Activated naive CD8-positive, alpha-beta T cell treated with anti-CD3 and anti-CD28 coated beads, Interleukin-2, amount 10 ng/mL, durations not matched to agents 7 days and 5 days (primary cell): Measurements from ENCODE around the gene SLC38A2. TPM values are rescaled to one million over a fixed set of nuclear protein-coding genes. Genes with fewer than 3 reads are reported as not detected.

Experiments used
- ATAC-seq: fragments of 150-1000 bp; cut with Tn5 transposase; one replicate; pipeline ENCODE4 v1.10.0; 2021; ENCODE audit warnings: low read depth, moderate library complexity
- POLR2A ChIA-PET: fragments of 350-600 bp; sonication (Branson Sonifier 250); formaldehyde crosslinking; loops from one replicate; lab custom pipeline; 2021; ENCODE audit warnings: antibody characterized with exemption; lab: Charles Lee
- DNase-seq: peaks from one replicate; pipeline ENCODE4 v3.0.0; 2021
- H3K27ac Mint-ChIP-seq: one replicate; pipeline ENCODE4 v1.8.0; 2022; ENCODE audit warnings: mild to moderate bottlenecking, mixed read lengths
- H3K27me3 Mint-ChIP-seq: one replicate; pipeline ENCODE4 v1.8.0; 2022; ENCODE audit warnings: mild to moderate bottlenecking, moderate library complexity, mixed read lengths
- H3K36me3 Mint-ChIP-seq: one replicate; pipeline ENCODE4 v1.8.0; 2021; ENCODE audit warnings: mild to moderate bottlenecking, mixed read lengths
- H3K4me1 Mint-ChIP-seq: one replicate; pipeline ENCODE4 v1.8.0; 2021; ENCODE audit warnings: mixed read lengths
- H3K4me3 Mint-ChIP-seq: one replicate; pipeline ENCODE4 v1.8.0; 2022; ENCODE audit warnings: mild to moderate bottlenecking, moderate library complexity, mixed read lengths
- H3K9me3 Mint-ChIP-seq: one replicate; pipeline ENCODE4 v1.8.0; 2021; ENCODE audit warnings: mixed read lengths
- total RNA-seq, 2 experiments: library from RNA; stranded (reverse); gene quantifications; one replicate each; pipeline ENCODE4 v1.2.3, GENCODE V29; 2021

Gene SLC38A2
- total RNA-seq, 2 experiments from 2014 or later: 227 to 253 TPM

- no peak for DNase-seq
- H3K36me3 Mint-ChIP-seq: peaks cover 19% of the 10 kb centered on the region
- no peak for ATAC-seq
- H3K4me3 Mint-ChIP-seq: peak overlapping the region; percentile 64
- H3K27me3 Mint-ChIP-seq: no peaks in the 10 kb centered on the region
- peak overlapping the region; percentile 66 for H3K27ac Mint-ChIP-seq
- POLR2A ChIA-PET: interaction anchor here (2.1 kb wide), 1 partner anchor 129 kb away, joined by 6 read pairs; no protein-coding TSS in a partner anchor
- H3K9me3 Mint-ChIP-seq: no peaks in the 10 kb centered on the region
- peaks cover 53% of the 10 kb centered on the region for H3K4me1 Mint-ChIP-seq
Measured at GRCh38 chr12:46388427-46389021, 16.0 kb upstream of the SLC38A2 start.

GRCh38 chr12:46387670-46388069 lies 15.1 kb upstream of the SLC38A2 start:
- ATAC-seq (no peak), DNase-seq (no peak)
- Mint-ChIP-seq H3K27ac (peak overlapping the region; percentile 84), H3K4me1 (peaks cover 56% of the 10 kb centered on the region), H3K36me3 (peaks cover 19% of the 10 kb centered on the region), H3K4me3 (peak overlapping the region; percentile 65), H3K27me3 (no peaks in the 10 kb centered on the region), H3K9me3 (no peaks in the 10 kb centered on the region)
- POLR2A ChIA-PET: interaction anchor here (0.9 to 2.1 kb wide), 6 partner anchors 15 to 129 kb away, joined by 3 to 7 read pairs (median 6); partner anchors contain the start of gene SLC38A2

- H3K4me1 Mint-ChIP-seq: peaks cover 57% of the 10 kb centered on the region
- POLR2A ChIA-PET: interaction anchor here (0.7 to 2.1 kb wide), 7 partner anchors 14 to 271 kb away, joined by 3 to 7 read pairs (median 6); partner anchors contain the start of gene SLC38A2
- H3K9me3 Mint-ChIP-seq: no peaks in the 10 kb centered on the region
- ATAC-seq (no peak), DNase-seq (no peak)
- peak overlapping the region; percentile 84 for H3K27ac Mint-ChIP-seq
- H3K27me3 Mint-ChIP-seq: no peaks in the 10 kb centered on the region
- peaks cover 17% of the 10 kb centered on the region for H3K36me3 Mint-ChIP-seq
- peak overlapping the region; percentile 65 for H3K4me3 Mint-ChIP-seq
Measured at GRCh38 chr12:46386877-46387629, 14.5 kb upstream of the SLC38A2 start.

- no peak overlapping the region for H3K27ac Mint-ChIP-seq
- peaks cover 16% of the 10 kb centered on the region for H3K36me3 Mint-ChIP-seq
- H3K4me1 Mint-ChIP-seq: peaks cover 55% of the 10 kb centered on the region
- peak overlapping the region; percentile 5 for H3K4me3 Mint-ChIP-seq
- H3K9me3 Mint-ChIP-seq: no peaks in the 10 kb centered on the region
- H3K27me3 Mint-ChIP-seq: no peaks in the 10 kb centered on the region
- DNase-seq (no peak), ATAC-seq (no peak)
- POLR2A ChIA-PET: interaction anchor here (0.7 to 4.4 kb wide), 7 partner anchors 13 to 272 kb away, joined by 3 to 62 read pairs (median 6); partner anchors contain the start of gene SLC38A2
Measured at GRCh38 chr12:46386360-46386867, 13.8 kb upstream of the SLC38A2 start.

- Mint-ChIP-seq H3K9me3 (no peaks in the 10 kb centered on the region), H3K4me3 (peak overlapping the region; percentile 13), H3K27ac (no peak overlapping the region), H3K36me3 (peaks cover 9% of the 10 kb centered on the region), H3K4me1 (peaks cover 47% of the 10 kb centered on the region), H3K27me3 (no peaks in the 10 kb centered on the region)
- ATAC-seq: no peak
- POLR2A ChIA-PET: interaction anchor here (0.7 to 4.4 kb wide), 2 partner anchors 14 to 261 kb away, joined by 4 to 62 read pairs; partner anchors contain the start of gene SLC38A2
- DNase-seq: no peak
Measured at GRCh38 chr12:46385438-46385837, 12.9 kb upstream of the SLC38A2 start.

- DNase-seq (no peak), ATAC-seq (no peak)
- peaks cover 50% of the 10 kb centered on the region for H3K4me1 Mint-ChIP-seq
- H3K27ac Mint-ChIP-seq: peak overlapping the region; percentile 92
- peak overlapping the region; percentile 93 for H3K4me3 Mint-ChIP-seq
- peaks cover 8% of the 10 kb centered on the region for H3K36me3 Mint-ChIP-seq
- peaks cover 3% of the 10 kb centered on the region for H3K9me3 Mint-ChIP-seq
- no peaks in the 10 kb centered on the region for H3K27me3 Mint-ChIP-seq
- POLR2A ChIA-PET: interaction anchor here (0.7 to 4.4 kb wide), 10 partner anchors 11 to 277 kb away, joined by 3 to 62 read pairs (median 5); partner anchors contain the start of genes SLC38A1 and SLC38A2
Measured at GRCh38 chr12:46384451-46385309, 12.1 kb upstream of the SLC38A2 start.

- H3K27ac Mint-ChIP-seq: peak overlapping the region; percentile 92
- peaks cover 5% of the 10 kb centered on the region for H3K36me3 Mint-ChIP-seq
- POLR2A ChIA-PET: interaction anchor here (0.7 to 4.4 kb wide), 10 partner anchors 12 to 278 kb away, joined by 3 to 62 read pairs (median 5); partner anchors contain the start of genes SLC38A1 and SLC38A2
- H3K27me3 Mint-ChIP-seq: peaks cover 2% of the 10 kb centered on the region
- H3K4me1 Mint-ChIP-seq: peaks cover 45% of the 10 kb centered on the region
- H3K4me3 Mint-ChIP-seq: peak overlapping the region; percentile 93
- DNase-seq: peak; percentile 82
- peaks cover 3% of the 10 kb centered on the region for H3K9me3 Mint-ChIP-seq
- ATAC-seq: peak; percentile 71
Measured at GRCh38 chr12:46383654-46384450, 11.3 kb upstream of the SLC38A2 start.

- peak; percentile 95 for DNase-seq
- Mint-ChIP-seq H3K27ac (peak overlapping the region; percentile 92), H3K4me1 (peaks cover 40% of the 10 kb centered on the region), H3K36me3 (peaks cover 2% of the 10 kb centered on the region), H3K9me3 (peaks cover 3% of the 10 kb centered on the region), H3K4me3 (peak overlapping the region; percentile 93), H3K27me3 (peaks cover 3% of the 10 kb centered on the region)
- POLR2A ChIA-PET: interaction anchor here (1.0 to 4.4 kb wide), 8 partner anchors 11 to 278 kb away, joined by 3 to 62 read pairs (median 8); partner anchors contain the start of genes SLC38A1 and SLC38A2
- ATAC-seq: peak; percentile 87
Measured at GRCh38 chr12:46382964-46383653, 10.5 kb upstream of the SLC38A2 start.

- no peak for DNase-seq
- Mint-ChIP-seq H3K4me1 (peaks cover 34% of the 10 kb centered on the region), H3K36me3 (peaks cover 4% of the 10 kb centered on the region), H3K27me3 (peaks cover 3% of the 10 kb centered on the region), H3K9me3 (peaks cover 3% of the 10 kb centered on the region), H3K27ac (peak overlapping the region; percentile 92), H3K4me3 (peak overlapping the region; percentile 93)
- no peak for ATAC-seq
- POLR2A ChIA-PET: interaction anchor here (2.1 to 4.4 kb wide), 3 partner anchors 11 to 142 kb away, joined by 10 to 62 read pairs (median 13); partner anchors contain the start of genes SLC38A1 and SLC38A2
Measured at GRCh38 chr12:46382408-46382963, 9.9 kb upstream of the SLC38A2 start.

GRCh38 chr12:46380881-46381280 lies 8.3 kb upstream of the SLC38A2 start:
- no peak overlapping the region for H3K4me3 Mint-ChIP-seq
- H3K9me3 Mint-ChIP-seq: peaks cover 3% of the 10 kb centered on the region
- POLR2A ChIA-PET: interaction anchor here (0.6 kb wide), 1 partner anchor 112 kb away, joined by 3 read pairs; the partner anchor contains the start of gene SLC38A1
- no peak for ATAC-seq
- peaks cover 27% of the 10 kb centered on the region for H3K4me1 Mint-ChIP-seq
- H3K27me3 Mint-ChIP-seq: peaks cover 3% of the 10 kb centered on the region
- H3K36me3 Mint-ChIP-seq: peaks cover 4% of the 10 kb centered on the region
- no peak overlapping the region for H3K27ac Mint-ChIP-seq
- no peak for DNase-seq
